ENCODE measurements around the gene SEC16A. TPM values are rescaled to one million over a fixed set of nuclear protein-coding genes. Genes with fewer than 3 reads are reported as not detected.

SEC16A gene
- total RNA-seq, 1 donor from 2014 or later, result 78.8 TPM

DNA sequence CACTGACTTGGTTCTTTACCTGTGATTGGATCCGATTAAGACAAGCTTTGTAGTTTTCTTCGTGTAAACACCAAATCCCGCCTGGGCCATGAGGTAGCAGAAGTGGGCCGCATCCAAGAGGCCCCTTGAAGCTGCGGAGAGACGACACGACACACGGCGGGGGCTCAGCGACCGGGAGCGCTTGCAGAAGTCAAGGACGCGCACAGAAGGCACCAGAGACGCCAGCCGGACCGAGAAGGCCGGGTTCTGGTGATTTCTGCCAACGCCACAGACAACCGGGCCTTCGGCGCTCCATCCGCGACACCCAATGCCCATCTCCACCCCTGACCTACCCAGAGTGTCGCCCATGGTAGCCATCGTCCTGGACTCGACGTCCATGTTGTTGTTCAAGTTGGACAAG is 23.4 kb downstream of the SEC16A start:
- ATAC-seq (ENCODE audit: low read depth) (no peak), DNase-seq (no peak)
- Mint-ChIP-seq H3K36me3 (ENCODE audit: low read depth) (peaks cover 90% of the 10 kb centered on the region), H3K4me1 (no peaks in the 10 kb centered on the region), H3K4me3 (no peak overlapping the region), H3K9me3 (no peaks in the 10 kb centered on the region), H3K27ac (no peak overlapping the region), H3K27me3 (no peaks in the 10 kb centered on the region)
- TF ChIP-seq, protein P1, sequence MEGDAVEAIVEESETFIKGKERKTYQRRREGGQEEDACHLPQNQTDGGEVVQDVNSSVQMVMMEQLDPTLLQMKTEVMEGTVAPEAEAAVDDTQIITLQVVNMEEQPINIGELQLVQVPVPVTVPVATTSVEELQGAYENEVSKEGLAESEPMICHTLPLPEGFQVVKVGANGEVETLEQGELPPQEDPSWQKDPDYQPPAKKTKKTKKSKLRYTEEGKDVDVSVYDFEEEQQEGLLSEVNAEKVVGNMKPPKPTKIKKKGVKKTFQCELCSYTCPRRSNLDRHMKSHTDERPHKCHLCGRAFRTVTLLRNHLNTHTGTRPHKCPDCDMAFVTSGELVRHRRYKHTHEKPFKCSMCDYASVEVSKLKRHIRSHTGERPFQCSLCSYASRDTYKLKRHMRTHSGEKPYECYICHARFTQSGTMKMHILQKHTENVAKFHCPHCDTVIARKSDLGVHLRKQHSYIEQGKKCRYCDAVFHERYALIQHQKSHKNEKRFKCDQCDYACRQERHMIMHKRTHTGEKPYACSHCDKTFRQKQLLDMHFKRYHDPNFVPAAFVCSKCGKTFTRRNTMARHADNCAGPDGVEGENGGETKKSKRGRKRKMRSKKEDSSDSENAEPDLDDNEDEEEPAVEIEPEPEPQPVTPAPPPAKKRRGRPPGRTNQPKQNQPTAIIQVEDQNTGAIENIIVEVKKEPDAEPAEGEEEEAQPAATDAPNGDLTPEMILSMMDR (IDR thresholded peaks at IDR 0.05), result no peak
- ChIA-PET CTCF (no interaction called here), POLR2A (no interaction called here)
- intact Hi-C loops (cut with micrococcal nuclease), result no loop called here

DNA sequence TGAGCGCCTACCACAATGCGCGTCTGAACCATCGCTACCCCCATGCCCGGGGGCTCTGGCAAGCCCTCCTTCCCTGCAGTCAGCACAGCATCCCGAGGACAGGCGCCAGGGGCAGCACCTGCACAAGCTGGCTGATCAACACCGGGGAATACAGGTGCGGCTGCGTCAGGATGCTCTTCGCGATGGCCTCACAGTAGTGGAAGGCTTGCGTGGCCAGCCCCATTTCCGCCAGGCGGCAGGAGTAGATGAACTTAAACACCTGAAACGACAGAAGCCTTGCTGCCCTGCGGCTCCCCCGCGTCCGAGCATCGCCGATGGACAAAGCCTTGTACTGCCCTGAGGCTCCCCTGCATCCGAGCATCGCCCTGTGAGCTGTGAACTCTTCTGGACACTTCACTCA is 25.5 kb downstream of the SEC16A start:
- ATAC-seq (ENCODE audit: low read depth) (no peak), DNase-seq (no peak)
- Mint-ChIP-seq H3K36me3 (ENCODE audit: low read depth) (peaks cover 84% of the 10 kb centered on the region), H3K27me3 (no peaks in the 10 kb centered on the region), H3K4me1 (no peaks in the 10 kb centered on the region), H3K27ac (no peak overlapping the region), H3K4me3 (no peak overlapping the region), H3K9me3 (no peaks in the 10 kb centered on the region)
- TF ChIP-seq, protein P1 (IDR thresholded peaks at IDR 0.05), result no peak
- intact Hi-C loops (cut with micrococcal nuclease), result no loop called here
- POLR2A ChIA-PET, result interaction anchor here (0.6 kb wide), 2 partner anchors 38 to 570 kb away, joined by 4 to 5 read pairs; no protein-coding TSS in a partner anchor
- CTCF ChIA-PET, result interaction anchor here (0.7 kb wide), 1 partner anchor 231 kb away, joined by 3 read pairs; no protein-coding TSS in a partner anchor

DNA sequence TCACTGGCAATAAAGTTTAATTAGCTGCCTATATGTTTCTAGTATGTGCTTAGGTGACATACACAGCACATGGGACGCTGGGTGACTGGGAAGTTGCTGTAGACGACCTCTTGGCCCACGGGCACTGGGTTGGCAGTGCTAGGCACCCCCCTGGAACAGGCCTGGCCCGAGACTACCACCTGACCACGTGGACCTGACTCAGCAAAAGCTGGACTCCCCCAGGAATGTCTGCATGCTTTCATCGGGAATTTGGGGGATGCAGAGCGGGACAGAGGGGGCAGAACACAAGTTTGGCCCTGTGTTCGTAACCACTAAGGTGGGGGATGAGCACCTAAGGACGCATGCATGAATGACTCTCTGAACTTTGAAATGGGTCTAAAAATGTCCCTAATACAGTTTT is 26.6 kb downstream of the SEC16A start:
- Mint-ChIP-seq H3K36me3 (ENCODE audit: low read depth) (peaks cover 82% of the 10 kb centered on the region), H3K27ac (no peak overlapping the region), H3K4me3 (no peak overlapping the region), H3K4me1 (no peaks in the 10 kb centered on the region), H3K27me3 (no peaks in the 10 kb centered on the region), H3K9me3 (no peaks in the 10 kb centered on the region)
- ATAC-seq (ENCODE audit: low read depth), result no peak
- no peak for DNase-seq
- intact Hi-C loops (cut with micrococcal nuclease), result no loop called here
- CTCF ChIA-PET, result no interaction called here
- POLR2A ChIA-PET, result no interaction called here
- TF ChIP-seq, protein P1 (IDR thresholded peaks at IDR 0.05), result no peak

DNA sequence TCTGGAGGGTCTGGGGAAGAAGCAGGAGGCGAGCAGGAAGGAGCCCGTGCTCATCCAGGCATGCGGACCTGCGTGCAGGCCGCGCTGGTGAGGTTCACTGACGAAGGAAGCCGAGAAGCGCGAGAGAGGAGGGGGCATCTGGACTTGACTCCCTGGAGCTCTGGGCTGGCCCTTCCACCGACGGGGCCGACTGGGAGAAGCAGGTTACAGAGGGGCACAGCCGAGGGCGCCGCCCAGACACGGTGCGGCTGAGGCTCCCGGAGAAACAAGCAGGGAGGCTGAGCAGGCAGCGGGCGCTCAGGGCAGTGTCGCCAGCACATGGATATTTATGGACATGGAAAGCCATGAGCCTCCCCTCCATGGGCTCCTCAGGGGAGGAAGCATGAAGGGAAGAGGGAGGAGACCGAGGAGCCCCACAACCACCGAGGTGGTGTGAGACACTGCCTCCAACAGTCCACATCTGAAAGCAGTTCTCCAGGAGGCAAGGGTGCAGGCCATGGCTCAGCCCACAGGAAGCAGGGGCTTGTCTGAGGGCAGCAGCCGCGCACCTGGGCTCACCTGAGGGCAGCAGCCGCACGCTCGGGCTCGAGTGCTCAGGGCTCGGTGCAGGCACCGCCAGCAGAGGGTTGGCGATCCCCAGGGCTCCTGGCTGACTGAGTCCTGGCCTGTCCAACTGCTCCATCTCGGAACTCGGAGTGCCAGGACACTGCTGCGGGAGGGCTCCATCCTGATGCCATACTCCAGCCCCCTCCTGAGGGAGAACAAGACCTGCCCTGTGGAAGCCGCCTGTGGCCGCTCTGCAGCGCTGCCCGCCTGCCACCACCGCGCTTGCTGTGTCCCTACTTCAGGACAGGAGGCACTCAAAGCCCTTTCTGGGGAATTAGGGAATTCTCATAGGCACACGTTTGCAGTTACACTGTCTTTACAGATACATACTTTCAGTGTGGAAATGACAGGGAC is 27.5 kb downstream of the SEC16A start:
- no peak for ATAC-seq (ENCODE audit: low read depth)
- ChIA-PET CTCF (no interaction called here), POLR2A (no interaction called here)
- no peaks in the 10 kb centered on the region for H3K27me3 Mint-ChIP-seq
- H3K9me3 Mint-ChIP-seq, result no peaks in the 10 kb centered on the region
- TF ChIP-seq, protein P1 (IDR thresholded peaks at IDR 0.05), result no peak
- peaks cover 84% of the 10 kb centered on the region for H3K36me3 Mint-ChIP-seq (ENCODE audit: low read depth)
- intact Hi-C loops (cut with micrococcal nuclease), result no loop called here
- no peak overlapping the region for H3K27ac Mint-ChIP-seq
- no peak for DNase-seq
- H3K4me3 Mint-ChIP-seq, result no peak overlapping the region
- H3K4me1 Mint-ChIP-seq, result no peaks in the 10 kb centered on the region

DNA sequence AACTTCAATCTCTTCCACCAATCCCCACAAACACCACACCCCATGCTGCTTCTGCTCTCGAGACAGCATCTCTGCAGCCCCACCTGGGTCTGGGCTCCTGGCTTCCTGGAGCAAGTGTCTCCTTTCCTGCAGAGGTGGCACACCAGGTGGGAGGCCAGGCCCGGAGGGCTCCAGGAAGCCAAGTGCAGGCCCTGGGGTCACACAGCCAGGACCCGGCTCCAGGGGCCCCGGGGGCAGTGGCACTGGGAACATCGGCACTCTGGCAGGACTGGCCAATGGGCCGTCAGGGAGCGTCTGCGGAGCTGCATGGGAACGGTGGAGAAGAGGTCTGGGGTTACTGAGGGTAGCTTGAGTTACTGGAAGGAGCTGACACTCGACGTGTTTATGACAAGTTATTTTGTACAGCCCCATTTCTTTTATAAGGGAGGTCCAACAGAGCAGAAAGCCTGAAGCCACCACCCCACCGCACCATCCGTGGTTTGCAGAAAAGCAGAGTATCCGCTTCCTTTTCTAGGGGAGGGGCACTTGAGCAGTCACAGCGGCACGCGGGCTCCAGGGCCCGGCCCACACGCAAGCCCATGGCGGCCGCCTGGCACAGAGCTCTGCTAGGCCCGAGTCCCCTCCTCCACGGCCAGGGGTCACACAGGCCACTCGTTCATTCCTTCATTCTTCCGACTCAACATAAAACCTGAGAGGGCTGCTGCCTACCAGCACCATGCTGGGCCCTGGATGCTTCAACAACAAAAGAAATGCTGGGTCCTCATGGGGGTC is 28.6 kb downstream of the SEC16A start:
- H3K4me1 Mint-ChIP-seq, result no peaks in the 10 kb centered on the region
- no peak overlapping the region for H3K27ac Mint-ChIP-seq
- H3K9me3 Mint-ChIP-seq, result no peaks in the 10 kb centered on the region
- H3K27me3 Mint-ChIP-seq, result no peaks in the 10 kb centered on the region
- H3K4me3 Mint-ChIP-seq, result no peak overlapping the region
- ATAC-seq (ENCODE audit: low read depth) (no peak), DNase-seq (no peak)
- intact Hi-C loops (cut with micrococcal nuclease), result no loop called here
- POLR2A ChIA-PET, result no interaction called here
- peaks cover 86% of the 10 kb centered on the region for H3K36me3 Mint-ChIP-seq (ENCODE audit: low read depth)
- CTCF ChIA-PET, result no interaction called here
- TF ChIP-seq, protein P1 (IDR thresholded peaks at IDR 0.05), result no peak

All from activated B cell treated with CpG ODN at 0.5 μM for 24 hours (primary cell).